ENCODE results near the gene MCM3. TPM values are rescaled to one million over a fixed set of nuclear protein-coding genes. Genes with fewer than 3 reads are reported as not detected.
A peak's percentile ranks its signal among the peaks of the same experiment; 100 is the strongest.

The MCM3 gene
- total RNA-seq, 4 donors from 2014 or later: 26.1 to 44.5 (median 34.3) TPM

DNA sequence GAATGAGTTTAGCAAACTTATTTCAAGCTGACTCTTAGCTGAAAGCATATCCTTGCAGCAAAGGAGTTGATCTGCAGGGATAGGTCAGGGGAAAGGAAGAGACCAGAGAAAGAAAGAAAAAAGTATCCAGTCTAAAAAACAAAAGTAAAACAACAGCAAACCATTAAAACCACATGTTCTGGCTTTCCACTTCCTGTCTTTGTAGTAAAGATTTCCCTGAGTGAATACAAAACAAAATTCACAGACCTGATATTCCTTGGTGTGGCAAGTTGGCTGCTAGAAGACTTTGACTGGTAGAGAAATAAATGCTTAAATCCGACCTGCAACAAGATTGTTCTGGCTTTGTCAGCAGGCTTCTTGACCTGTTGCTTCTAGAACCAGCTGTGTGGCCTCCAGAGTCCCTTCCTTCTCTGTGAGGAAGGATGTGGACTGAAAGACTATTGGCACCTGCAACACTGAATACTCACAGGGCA lies 23.4 kb upstream of the MCM3 start:
- DNase-seq: no peak
- peaks cover 22 to 23% of the 10 kb centered on the region in 2 donors for H3K4me1 ChIP-seq
- no peak overlapping the region for H3K27ac ChIP-seq
- TF ChIP-seq, protein P1, sequence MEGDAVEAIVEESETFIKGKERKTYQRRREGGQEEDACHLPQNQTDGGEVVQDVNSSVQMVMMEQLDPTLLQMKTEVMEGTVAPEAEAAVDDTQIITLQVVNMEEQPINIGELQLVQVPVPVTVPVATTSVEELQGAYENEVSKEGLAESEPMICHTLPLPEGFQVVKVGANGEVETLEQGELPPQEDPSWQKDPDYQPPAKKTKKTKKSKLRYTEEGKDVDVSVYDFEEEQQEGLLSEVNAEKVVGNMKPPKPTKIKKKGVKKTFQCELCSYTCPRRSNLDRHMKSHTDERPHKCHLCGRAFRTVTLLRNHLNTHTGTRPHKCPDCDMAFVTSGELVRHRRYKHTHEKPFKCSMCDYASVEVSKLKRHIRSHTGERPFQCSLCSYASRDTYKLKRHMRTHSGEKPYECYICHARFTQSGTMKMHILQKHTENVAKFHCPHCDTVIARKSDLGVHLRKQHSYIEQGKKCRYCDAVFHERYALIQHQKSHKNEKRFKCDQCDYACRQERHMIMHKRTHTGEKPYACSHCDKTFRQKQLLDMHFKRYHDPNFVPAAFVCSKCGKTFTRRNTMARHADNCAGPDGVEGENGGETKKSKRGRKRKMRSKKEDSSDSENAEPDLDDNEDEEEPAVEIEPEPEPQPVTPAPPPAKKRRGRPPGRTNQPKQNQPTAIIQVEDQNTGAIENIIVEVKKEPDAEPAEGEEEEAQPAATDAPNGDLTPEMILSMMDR (IDR thresholded peaks at IDR 0.05): no peak
- TF ChIP-seq POLR2A (IDR thresholded peaks at IDR 0.05): no peak
- WGBS, 2 donors: 53 to 72% methylated on average over 1 of the region's 1 CpG
- intact Hi-C loops (cut with DNase I): no loop called here
- H3K4me3 ChIP-seq (replicated peaks in 1 of 3): no peak overlapping the region
- no peaks in the 10 kb centered on the region for H3K36me3 ChIP-seq
- no peaks in the 10 kb centered on the region for H3K27me3 ChIP-seq
- no peaks in the 10 kb centered on the region for H3K9me3 ChIP-seq

DNA sequence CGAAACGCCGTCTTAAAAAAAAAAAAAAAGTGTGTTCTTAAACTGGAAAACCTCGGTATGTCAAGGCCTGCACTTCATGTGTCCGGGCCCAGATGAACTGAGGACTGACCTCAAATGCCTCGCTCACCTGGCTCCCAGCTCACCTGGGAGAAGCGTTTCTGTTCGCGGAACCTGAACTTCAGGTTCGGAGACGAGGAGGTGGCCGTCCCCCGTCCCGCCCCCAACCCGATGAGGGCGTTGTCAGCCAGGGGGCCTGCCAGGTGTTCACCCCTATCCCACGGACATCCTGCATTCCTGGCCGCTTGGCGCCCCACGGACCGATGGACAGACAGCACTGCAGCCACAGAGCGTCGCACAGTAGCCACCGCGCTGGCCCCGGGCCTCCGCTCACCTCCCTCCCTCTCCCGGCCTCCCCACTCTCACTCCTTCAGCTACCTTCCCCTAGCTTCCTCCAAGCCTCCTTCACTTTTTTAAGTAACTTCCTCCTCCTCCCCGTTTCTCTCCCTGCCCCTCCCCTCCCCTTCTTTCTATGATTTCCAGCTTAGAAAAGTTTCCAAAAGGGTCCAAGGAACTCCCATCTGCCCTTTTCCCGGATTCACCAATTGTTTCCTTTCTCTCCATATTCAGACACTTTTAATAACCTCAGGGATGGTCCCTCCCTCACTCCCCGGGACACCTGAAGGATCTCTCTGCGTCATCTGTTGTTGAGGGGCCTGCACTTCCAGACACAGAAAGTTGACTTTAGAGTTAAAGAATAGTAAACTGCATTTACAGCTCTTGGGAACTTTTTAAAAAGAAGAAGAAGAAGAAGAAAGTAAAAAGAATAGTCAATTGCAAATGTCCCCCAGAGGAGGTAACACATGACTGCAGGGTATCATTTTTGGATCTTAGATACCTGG lies 22.7 kb upstream of the MCM3 start:
- intact Hi-C loops (cut with DNase I): no loop called here
- Histone ChIP-seq H3K4me3 (replicated peaks in 1 of 3) (no peak overlapping the region), H3K9me3 (no peaks in the 10 kb centered on the region), H3K36me3 (no peaks in the 10 kb centered on the region), H3K27ac (no peak overlapping the region), H3K4me1 (peaks cover 22 to 23% of the 10 kb centered on the region in 2 donors), H3K27me3 (no peaks in the 10 kb centered on the region)
- 47 to 49% methylated on average over 32 of the region's 32 CpGs for whole genome bisulfite sequencing, 2 donors
- TF ChIP-seq POLR2A (IDR thresholded peaks at IDR 0.05): no peak
- TF ChIP-seq, protein P1 (IDR thresholded peaks at IDR 0.05): no peak
- DNase-seq: peak; percentile 2 to 6

DNA sequence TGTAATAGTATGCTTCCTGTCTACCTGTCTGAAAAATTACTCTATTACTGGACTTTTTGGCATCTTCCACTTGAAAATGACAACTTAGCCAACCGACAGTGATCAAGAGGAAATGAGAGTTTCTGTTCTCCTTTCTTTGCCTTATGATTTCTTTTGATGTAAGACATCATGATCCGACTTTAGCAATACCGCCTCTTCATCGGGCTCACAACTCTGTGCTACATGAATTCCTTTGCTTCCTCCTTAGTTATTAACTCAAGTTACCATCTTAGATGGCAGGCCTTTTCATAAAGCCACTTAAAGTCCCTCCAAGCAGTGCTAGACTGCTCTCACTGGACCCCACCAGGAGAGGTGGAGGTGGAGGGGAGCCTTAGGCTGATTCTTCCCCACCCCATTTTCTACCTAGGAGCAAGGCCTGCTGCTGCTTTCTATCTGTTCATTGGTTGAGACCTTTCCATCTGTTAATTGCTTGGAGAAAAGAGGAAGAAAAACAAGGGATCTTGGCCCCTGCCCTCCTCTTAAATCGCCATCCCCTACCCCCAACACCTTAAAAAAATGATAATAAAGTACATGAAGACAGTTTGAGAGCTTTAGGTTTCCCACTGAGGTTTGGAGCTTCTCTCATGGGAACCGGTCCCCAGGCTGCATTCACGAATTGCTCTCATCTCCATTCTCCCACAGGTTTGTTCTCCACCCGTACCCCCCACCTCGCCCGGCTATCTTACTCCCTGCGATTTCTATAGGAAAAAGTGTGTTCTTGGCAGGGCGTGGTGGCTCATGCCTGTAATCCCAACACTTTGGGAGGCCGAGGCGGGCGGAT lies 21.6 kb upstream of the MCM3 start:
- Histone ChIP-seq H3K9me3 (no peaks in the 10 kb centered on the region), H3K27me3 (no peaks in the 10 kb centered on the region), H3K27ac (peak overlapping the region; percentile 48 to 64 (median 54)), H3K36me3 (no peaks in the 10 kb centered on the region), H3K4me1 (peaks cover 22 to 23% of the 10 kb centered on the region in 2 donors), H3K4me3 (replicated peaks in 1 of 3) (no peak overlapping the region)
- intact Hi-C loops (cut with DNase I): no loop called here
- TF ChIP-seq, protein P1 (IDR thresholded peaks at IDR 0.05): no peak
- TF ChIP-seq POLR2A (IDR thresholded peaks at IDR 0.05): no peak
- DNase-seq: no peak
- 84 to 92% methylated on average over 15 of the region's 15 CpGs for WGBS, 2 donors

DNA sequence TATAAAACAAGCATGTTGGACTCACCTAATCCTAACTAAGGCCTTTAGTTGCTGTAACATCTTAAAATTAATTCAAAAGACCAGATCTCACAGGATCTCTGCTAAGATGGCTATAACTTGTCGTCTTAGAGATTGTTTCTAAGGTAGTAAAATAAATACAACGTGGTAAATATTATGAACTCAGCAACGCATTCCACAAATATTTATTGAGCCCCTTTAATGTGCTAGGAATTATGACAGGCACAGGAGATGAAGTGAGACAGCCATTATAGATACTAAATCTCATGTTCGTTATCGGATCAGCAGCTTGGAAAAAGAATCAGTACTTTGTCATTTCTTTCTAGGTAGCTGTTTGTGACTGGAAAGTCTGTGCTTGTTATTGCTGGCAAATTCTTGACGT lies 20.9 kb upstream of the MCM3 start:
- H3K27me3 ChIP-seq: no peaks in the 10 kb centered on the region
- no peak overlapping the region for H3K4me3 ChIP-seq (replicated peaks in 1 of 3)
- H3K27ac ChIP-seq: peak overlapping the region; percentile 48 to 64 (median 54)
- no peaks in the 10 kb centered on the region for H3K36me3 ChIP-seq
- H3K4me1 ChIP-seq: peaks cover 22 to 23% of the 10 kb centered on the region in 2 donors
- 52 to 54% methylated on average over 6 of the region's 6 CpGs for WGBS, 2 donors
- TF ChIP-seq, protein P1 (IDR thresholded peaks at IDR 0.05): no peak
- TF ChIP-seq POLR2A (IDR thresholded peaks at IDR 0.05): no peak
- DNase-seq: peak in 1 of 2 donors; percentile 27
- H3K9me3 ChIP-seq: no peaks in the 10 kb centered on the region
- intact Hi-C loops (cut with DNase I): no loop called here

Data from thyroid gland (tissue), 4 donors.